GM15510 (cell line): Measurements from ENCODE around the gene FRS3.

Source experiments
- POLR2A ChIP-seq: IDR thresholded peaks from 3 replicates; pipeline ENCODE4 v1.6.1; 2011; ENCODE audit warnings: borderline replicate concordance; ENCODE audit not compliant: insufficient read length; ENCODE audit errors: extremely low read depth

Gene FRS3

DNA sequence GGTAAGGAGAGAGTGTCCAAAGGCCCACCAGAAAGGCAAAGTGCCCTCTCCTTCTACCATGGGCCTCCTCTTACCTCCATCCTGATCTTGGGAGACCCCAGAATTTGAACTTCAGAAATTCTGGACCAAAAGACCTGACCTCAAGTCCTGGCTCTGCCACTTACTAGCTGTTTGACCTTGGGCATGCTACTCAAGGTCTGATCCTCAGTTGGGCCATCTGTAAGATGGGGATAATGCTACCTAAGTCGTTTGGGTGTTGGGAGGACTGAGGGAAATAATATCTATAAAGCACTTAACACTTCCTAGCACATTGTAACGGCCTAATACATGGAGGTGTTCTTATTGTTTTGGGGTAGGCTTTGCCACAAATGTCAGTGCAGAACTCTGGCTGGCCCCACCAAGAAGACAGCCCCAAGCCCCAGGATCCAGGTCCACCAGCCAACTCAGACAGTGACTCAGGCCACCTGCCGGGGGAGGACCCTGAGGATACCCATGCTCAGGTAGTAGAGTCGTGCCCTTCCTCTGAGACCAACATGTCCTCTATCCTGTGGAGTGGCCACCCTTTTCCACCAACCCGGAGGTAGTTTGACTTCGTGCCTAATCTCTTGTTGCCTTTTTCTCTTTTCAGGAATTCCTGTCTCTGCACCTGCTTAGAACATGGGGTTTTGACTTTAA, 3.5 kb upstream of the FRS3 start:
- TF ChIP-seq POLR2A: no peak

DNA sequence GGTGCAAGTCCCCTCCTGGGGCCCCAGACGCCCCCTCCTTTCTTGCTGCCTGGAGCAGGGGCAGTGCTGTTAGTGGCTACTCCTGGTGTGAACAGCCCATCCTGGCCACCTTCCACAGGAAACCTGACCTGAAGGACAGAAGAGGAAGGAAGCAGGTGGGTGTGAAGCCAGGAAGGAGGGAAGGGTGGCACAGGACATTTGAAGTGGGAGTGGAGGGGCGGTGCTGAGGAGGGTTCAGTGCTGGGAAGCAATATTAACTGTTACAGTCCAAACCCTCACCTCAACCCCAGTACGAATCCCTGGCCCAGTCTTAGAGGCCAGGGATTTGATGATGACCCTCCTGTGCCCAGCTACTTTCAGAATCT, 1.6 kb upstream of the FRS3 start:
- no peak for TF ChIP-seq POLR2A

- no peak for TF ChIP-seq POLR2A
Observed at GRCh38 chr6:41780551-41781365, 1.1 kb upstream of the FRS3 start, which contains the start of gene PRICKLE4. Gene PRICKLE4 (plus strand): TSS chr6:41780782. CDS start chr6:41783474, 2,692 bp downstream.

- no peak for TF ChIP-seq POLR2A
Observed at GRCh38 chr6:41779336-41779735, 364 bp downstream of the FRS3 start.

GRCh38 chr6:41778895-41779294, 805 bp downstream of the FRS3 start:
- TF ChIP-seq POLR2A: no peak

GRCh38 chr6:41777551-41778285, 2.0 kb downstream of the FRS3 start:
- TF ChIP-seq POLR2A: no peak

- no peak for TF ChIP-seq POLR2A
Observed at GRCh38 chr6:41775293-41775882, 4.3 kb downstream of the FRS3 start.

GRCh38 chr6:41774841-41775240, 4.9 kb downstream of the FRS3 start:
- no peak for TF ChIP-seq POLR2A

DNA sequence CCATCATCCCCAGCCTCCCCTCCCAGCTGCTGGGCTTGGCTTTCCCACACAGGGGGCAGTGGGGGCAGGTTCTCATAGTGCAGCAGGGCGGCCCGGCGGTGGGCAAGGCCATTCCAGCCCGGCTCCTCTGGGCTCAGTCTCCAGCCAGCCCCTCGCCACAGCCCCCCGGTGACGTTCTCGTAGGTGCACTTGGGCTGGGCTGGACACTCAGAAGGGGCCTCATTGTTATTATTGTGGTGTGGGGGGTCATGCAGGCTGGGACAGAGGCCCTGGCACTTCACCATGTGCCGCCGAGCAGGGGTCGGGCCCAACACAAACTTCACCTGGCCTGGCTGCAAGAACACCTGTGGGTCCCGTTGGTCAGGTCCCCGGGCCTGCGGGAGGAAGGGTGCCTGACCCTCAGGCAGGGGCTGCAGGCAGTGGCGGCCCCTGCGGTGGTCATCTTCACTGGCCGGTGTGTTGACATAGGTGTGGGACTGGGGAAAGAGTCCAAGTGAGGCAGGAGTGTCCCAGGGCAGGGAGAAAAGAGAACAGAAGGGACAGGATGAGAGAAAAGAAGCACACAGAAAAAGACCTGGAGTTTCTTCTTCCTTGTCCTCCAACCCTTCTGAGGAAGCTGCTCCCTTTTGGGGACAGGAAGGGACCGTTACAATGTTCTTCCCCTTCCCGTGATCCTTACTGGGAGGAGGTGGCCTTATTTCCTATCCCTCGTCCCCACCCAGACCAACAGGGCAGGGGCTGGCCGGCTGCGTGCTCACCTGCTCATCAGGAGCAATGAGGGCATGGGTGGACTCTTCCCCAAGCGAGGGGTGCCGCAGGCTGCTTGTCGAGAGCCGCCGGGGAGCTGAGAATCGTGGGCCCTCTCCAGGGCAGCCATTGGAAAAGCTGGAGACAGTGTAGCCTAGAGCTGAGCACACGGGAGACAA, 8.4 kb downstream of the FRS3 start:
- TF ChIP-seq POLR2A: no peak

- no peak for TF ChIP-seq POLR2A
Observed at GRCh38 chr6:41770381-41771057, 9.2 kb downstream of the FRS3 start.

DNA sequence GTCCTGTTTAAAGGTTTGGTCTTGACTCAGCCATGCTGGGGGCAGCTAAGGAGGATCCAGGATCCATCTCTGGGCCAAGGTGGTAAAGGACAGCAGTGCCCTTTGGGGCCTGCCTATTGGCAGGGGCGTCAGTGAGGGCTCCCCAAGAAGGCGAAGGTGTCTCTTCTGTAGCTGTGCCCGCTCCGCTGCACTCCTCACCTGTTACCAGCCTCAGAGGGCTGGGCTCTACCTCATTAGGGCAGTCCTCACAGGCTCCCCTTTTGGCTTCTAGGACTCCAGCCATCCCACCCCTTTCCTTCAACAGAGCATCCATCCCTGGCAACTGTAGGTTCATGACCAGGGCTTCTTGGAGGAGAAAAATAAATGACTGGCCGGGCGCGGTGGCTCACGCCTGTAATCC, 10.3 kb downstream of the FRS3 start:
- no peak for TF ChIP-seq POLR2A

- no peak for TF ChIP-seq POLR2A
Observed at GRCh38 chr6:41768545-41769308, 11.0 kb downstream of the FRS3 start.
